H1 (cell line): ENCODE data around the gene LRRIQ4. TPM values are rescaled to one million over a fixed set of nuclear protein-coding genes. Genes with fewer than 3 reads are reported as not detected.

ENCODE experiments used
- CTCF ChIA-PET: fragments of 300-600 bp; sonication (Branson Sonifier 250); formaldehyde crosslinking; loops from one replicate; lab custom pipeline; 2021; ENCODE audit not compliant: partially characterized antibody; lab: Charles Lee
- POLR2A ChIA-PET: fragments of 300-600 bp; sonication (Branson Sonifier 250); formaldehyde crosslinking; loops from one replicate; lab custom pipeline; 2021; ENCODE audit warnings: inconsistent platforms; ENCODE audit not compliant: partially characterized antibody; lab: Charles Lee
- DNase-seq, 2 experiments: peaks; one replicate each; pipeline versions ENCODE4 v3.0.0 to v3.0.0-alpha.2; 2010 to 2022; ENCODE audit warnings: low spot score in 2 of 2, low read depth in 1 of 2, mixed read lengths in 1 of 2
- FAIRE-seq: peaks from 2 replicates; lab custom pipeline; 2011; peaks lifted over from hg19 to GRCh38; lab: Jason Lieb, UNC
- H2AFZ ChIP-seq: 2 replicates; pipeline ENCODE4 v1.8.1; 2012; ENCODE audit warnings: low read length, inconsistent platforms
- H2AK5ac ChIP-seq: 2 replicates; pipeline ENCODE4 v1.6.1; 2013; ENCODE audit warnings: low read depth, low read length
- H2BK120ac ChIP-seq: replicated peaks from 2 replicates; pipeline ENCODE3; 2013; ENCODE audit warnings: low read depth, low read length, inconsistent platforms
- H2BK12ac ChIP-seq: 2 replicates; pipeline ENCODE4 v1.6.1; 2013; ENCODE audit warnings: low read depth, low read length
- H2BK15ac ChIP-seq: 2 replicates; pipeline ENCODE4 v1.6.1; 2013; ENCODE audit warnings: low read length
- H2BK20ac ChIP-seq: 2 replicates; pipeline ENCODE4 v1.6.1; 2013; ENCODE audit warnings: low read length
- H2BK5ac ChIP-seq: 2 replicates; pipeline ENCODE4 v1.6.1; 2013; ENCODE audit warnings: low read depth, low read length
- H3K14ac ChIP-seq: 2 replicates; pipeline ENCODE4 v1.6.1; 2013; ENCODE audit warnings: inconsistent platforms; ENCODE audit not compliant: insufficient read length
- H3K18ac ChIP-seq: 2 replicates; pipeline ENCODE4 v1.6.1; 2013; ENCODE audit warnings: low read length; ENCODE audit errors: extremely low read depth
- H3K23ac ChIP-seq: 2 replicates; pipeline ENCODE4 v1.6.1; 2013; ENCODE audit warnings: inconsistent platforms; ENCODE audit not compliant: insufficient read length
- H3K23me2 ChIP-seq: 2 replicates; pipeline ENCODE4 v1.6.1; 2013; ENCODE audit warnings: low read depth, low read length
- H3K27ac ChIP-seq: 2 replicates; pipeline ENCODE4 v1.6.1; 2011; ENCODE audit warnings: low read depth, low read length, inconsistent platforms
- H3K27me3 ChIP-seq, 4 experiments: replicated peaks in 1 of 4; 1 replicate in 1 of 4; 2 replicates in 3 of 4; pipeline versions ENCODE4 v1.6.1 to v1.8.1; 2011 to 2013; ENCODE audit warnings: low read length in 3 of 4, mild to moderate bottlenecking in 3 of 4, inconsistent platforms in 2 of 4, mixed read lengths in 2 of 4, moderate library complexity in 1 of 4; ENCODE audit not compliant: control insufficient read depth in 3 of 4, insufficient read depth in 3 of 4; ENCODE audit errors: extremely low read depth in 1 of 4
- H3K36me3 ChIP-seq, 4 experiments: 2 replicates each; pipeline versions ENCODE4 v1.6.1 to v1.8.1; 2011 to 2013; ENCODE audit warnings: mild to moderate bottlenecking in 4 of 4, low read length in 3 of 4, moderate library complexity in 2 of 4, control low read depth in 1 of 4, inconsistent platforms in 1 of 4; ENCODE audit not compliant: insufficient read depth in 4 of 4, control insufficient read depth in 2 of 4
- H3K4ac ChIP-seq: replicated peaks from 2 replicates; pipeline ENCODE3; 2013; ENCODE audit warnings: low read length, low read depth, mixed read lengths, inconsistent platforms; ENCODE audit not compliant: insufficient read length
- H3K4me1 ChIP-seq, 4 experiments: replicated peaks in 1 of 4; 1 replicate in 1 of 4; 2 replicates in 3 of 4; pipeline versions ENCODE4 v1.6.1 to v1.8.1; 2011 to 2013; ENCODE audit warnings: low read length in 3 of 4, inconsistent platforms in 2 of 4, mixed read lengths in 1 of 4; ENCODE audit not compliant: insufficient read depth in 4 of 4, control insufficient read depth in 3 of 4
- H3K4me2 ChIP-seq, 2 experiments: 2 replicates each; pipeline versions ENCODE4 v1.6.1 to v1.8.1; 2011 to 2013; ENCODE audit warnings: low read depth in 2 of 2, low read length in 2 of 2, control low read depth in 1 of 2, inconsistent platforms in 1 of 2, mild to moderate bottlenecking in 1 of 2; ENCODE audit not compliant: insufficient read depth in 1 of 2
- H3K4me3 ChIP-seq, 4 experiments: fragments of 200-600, 300-600 bp in 1 of 4; sonication (generic), shearing (Covaris generic), sonication (Bioruptor Twin) in 1 of 4; 2 replicates each; pipeline versions ENCODE4 v1.5.1 to v1.8.1; 2011 to 2016; ENCODE audit warnings: low read length in 4 of 4, low read depth in 3 of 4, control low read depth in 2 of 4, inconsistent platforms in 2 of 4, mild to moderate bottlenecking in 2 of 4, mixed read lengths in 1 of 4, moderate library complexity in 1 of 4; ENCODE audit not compliant: insufficient read depth in 2 of 4; ENCODE audit errors: extremely low read depth in 1 of 4
- H3K56ac ChIP-seq: replicated peaks from 2 replicates; pipeline ENCODE3; 2013; ENCODE audit warnings: low read depth, mild to moderate bottlenecking, mixed read lengths, low read length, inconsistent platforms; ENCODE audit not compliant: insufficient read length
- H3K79me1 ChIP-seq: 2 replicates; pipeline ENCODE4 v1.6.1; 2013; ENCODE audit warnings: low read depth, low read length, control low read depth
- H3K79me2 ChIP-seq, 2 experiments: 2 replicates each; pipeline versions ENCODE4 v1.6.1 to v1.8.1; 2012 to 2013; ENCODE audit warnings: low read length in 2 of 2, mild to moderate bottlenecking in 2 of 2, inconsistent platforms in 1 of 2; ENCODE audit not compliant: insufficient read depth in 2 of 2, control insufficient read depth in 1 of 2
- H3K9ac ChIP-seq, 4 experiments: replicated peaks in 1 of 4; 1 replicate in 1 of 4; 2 replicates in 3 of 4; pipeline versions ENCODE4 v1.6.1 to v1.8.1; 2011 to 2013; ENCODE audit warnings: low read depth in 3 of 4, low read length in 3 of 4, control low read depth in 2 of 4, mild to moderate bottlenecking in 2 of 4, moderate library complexity in 2 of 4, inconsistent platforms in 1 of 4; ENCODE audit errors: extremely low read depth in 1 of 4
- H3K9me3 ChIP-seq, 2 experiments: 2 replicates each; pipeline versions ENCODE4 v1.6.1 to v1.8.1; 2012 to 2013; ENCODE audit warnings: mild to moderate bottlenecking in 2 of 2, moderate library complexity in 2 of 2, control low read depth in 1 of 2, inconsistent platforms in 1 of 2, low read depth in 1 of 2, low read length in 1 of 2, mixed read lengths in 1 of 2; ENCODE audit not compliant: insufficient read depth in 2 of 2
- H4K20me1 ChIP-seq, 2 experiments: replicated peaks in 1 of 2; 2 replicates each; pipeline versions ENCODE3 to v1.8.1; 2011 to 2013; ENCODE audit warnings: inconsistent platforms in 2 of 2, low read length in 2 of 2, mild to moderate bottlenecking in 1 of 2; ENCODE audit not compliant: insufficient read depth in 2 of 2, control insufficient read depth in 1 of 2
- H4K5ac ChIP-seq: 2 replicates; pipeline ENCODE4 v1.6.1; 2013; ENCODE audit warnings: low read length, low read depth, mixed read lengths, inconsistent platforms; ENCODE audit not compliant: insufficient read length
- H4K8ac ChIP-seq: 2 replicates; pipeline ENCODE4 v1.8.0; 2013; ENCODE audit warnings: mild to moderate bottlenecking, moderate library complexity, low read length, inconsistent platforms; ENCODE audit not compliant: insufficient read depth; ENCODE audit errors: extremely low read depth
- H4K91ac ChIP-seq: replicated peaks from 2 replicates; pipeline ENCODE3; 2013; ENCODE audit warnings: low read length, mixed read lengths, inconsistent platforms; ENCODE audit not compliant: insufficient read length
- ASH2L ChIP-seq: fragments of 200-600, 300-600 bp; sonication (generic); IDR thresholded peaks from one replicate; pipeline ENCODE4 v1.7.1; 2017; ENCODE audit warnings: low read length
- BCL11A ChIP-seq, 2 experiments: IDR thresholded peaks; one replicate each; pipeline ENCODE4 v1.6.1; 2011; ENCODE audit warnings: low read depth in 2 of 2, low read length in 2 of 2, mild to moderate bottlenecking in 2 of 2
- CREB1 ChIP-seq: IDR thresholded peaks from 2 replicates; pipeline ENCODE4 v1.6.1; 2012; ENCODE audit warnings: inconsistent platforms
- EP300 ChIP-seq, 2 experiments: IDR thresholded peaks; 1 replicate in 1 of 2; 2 replicates in 1 of 2; pipeline ENCODE4 v1.6.1; 2011 to 2012; ENCODE audit warnings: low read depth in 2 of 2, low read length in 2 of 2, mild to moderate bottlenecking in 2 of 2, borderline replicate concordance in 1 of 2, inconsistent platforms in 1 of 2, moderate library complexity in 1 of 2
- EZH2 ChIP-seq: fragments of 200-600 bp; sonication (generic); IDR thresholded peaks from 2 replicates; pipeline ENCODE4 v1.7.1; 2012; ENCODE audit warnings: low read depth, mild to moderate bottlenecking, moderate library complexity, low read length, inconsistent platforms; ENCODE audit not compliant: severe bottlenecking
- GTF2F1 ChIP-seq: IDR thresholded peaks from 2 replicates; pipeline ENCODE4 v1.6.1; 2012; ENCODE audit warnings: low read depth, low read length, improper control_type of control experiment, borderline replicate concordance
- MAFK ChIP-seq: IDR thresholded peaks from 2 replicates; pipeline ENCODE4 v1.6.1; 2012; ENCODE audit warnings: low read depth, mild to moderate bottlenecking, improper control_type of control experiment, low read length
- RXRA ChIP-seq: IDR thresholded peaks from 2 replicates; pipeline ENCODE4 v1.6.1; 2011; ENCODE audit warnings: low read depth, mild to moderate bottlenecking, low read length, moderate library complexity; ENCODE audit not compliant: insufficient read depth
- SIRT6 ChIP-seq: IDR thresholded peaks from one replicate; pipeline ENCODE4 v1.7.1; 2012; ENCODE audit warnings: low read length, inconsistent platforms
- SP2 ChIP-seq: IDR thresholded peaks from 2 replicates; pipeline ENCODE4 v1.6.1; 2012; ENCODE audit warnings: mild to moderate bottlenecking, low read length, inconsistent platforms
- SUZ12 ChIP-seq: fragments of 200-600 bp; sonication (generic); IDR thresholded peaks from 2 replicates; pipeline ENCODE4 v1.6.1; 2012; ENCODE audit warnings: mild to moderate bottlenecking, inconsistent platforms, low read length, moderate library complexity, mixed read lengths
- WGBS, 2 experiments: shearing (Covaris generic) in 1 of 2; methylation state at CpG; one replicate each; pipeline versions ENCODE4 v1.1.6 to v1.1.7; 2013 to 2015; ENCODE audit warnings: low lambda C conversion rate in 2 of 2, mixed read lengths in 2 of 2, inconsistent platforms in 1 of 2, low coverage in 1 of 2, missing lambda C conversion rate in 1 of 2; ENCODE audit not compliant: insufficient replicate concordance in 2 of 2, insufficient coverage in 1 of 2, insufficient read length in 1 of 2; ENCODE audit errors: extremely low coverage in 1 of 2, missing lambda C conversion rate in 1 of 2; 5-methylcytosine and 5-hydroxymethylcytosine counted together
- polyA plus RNA-seq, 7 experiments: library from polyadenylated mRNA; depleted of rRNA in 3 of 7; stranded (reverse) in 5 of 7; unstranded in 2 of 7; fragments of >200 nt in 5 of 7; fragments of 200-250 nt in 2 of 7; gene quantifications; 1 replicate in 5 of 7; 2 replicates in 1 of 7; 4 replicates in 1 of 7; pipeline versions ENCODE4 v1.2.1 to v1.2.3, GENCODE V29; 2011 to 2013; ENCODE audit warnings: missing spikeins in 2 of 7, mixed read lengths in 2 of 7
- total RNA-seq: library from RNA; stranded (reverse); fragmentation: NEBNext Ultra II Directional; extraction: Animal tissue kit (Norgen Biotek cat#: 25700); gene quantifications from 2 replicates; pipeline ENCODE4 v1.2.1, GENCODE V29; 2021
- TF ChIP-seq, protein P1 (sequence below): IDR thresholded peaks from 2 replicates; pipeline ENCODE4 v1.6.1; 2012; ENCODE audit warnings: low read length, inconsistent platforms
- TF ChIP-seq, protein P2 (sequence below): IDR thresholded peaks from 2 replicates; pipeline ENCODE4 v1.6.1; 2012; ENCODE audit warnings: inconsistent platforms

The LRRIQ4 gene
- total and polyA plus RNA-seq, 2 of the 8 experiments (the other 6 are each of a cell fraction or from before 2014, with no cell fraction given), result 0.08 TPM; not detected in 1

DNA sequence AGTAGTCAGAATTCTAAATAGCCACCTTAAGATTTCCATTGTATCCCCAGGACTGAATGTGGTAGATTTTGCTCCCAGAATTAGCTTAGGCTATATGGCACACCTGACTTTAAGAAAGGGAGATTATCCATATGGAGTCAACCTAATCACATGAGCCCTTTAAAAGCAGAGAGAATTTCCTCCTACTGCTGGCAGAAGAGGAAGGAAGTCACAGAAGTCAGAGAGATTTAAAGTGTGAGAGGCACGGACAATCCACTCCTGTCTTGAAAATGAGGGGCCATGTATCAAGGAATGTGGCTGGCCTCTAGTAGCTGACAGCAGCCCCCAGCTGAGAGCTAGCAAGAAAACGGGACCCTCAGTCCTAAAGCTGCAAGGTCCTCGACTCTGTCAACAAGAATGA lies 30.3 kb downstream of the LRRIQ4 start:
- ChIA-PET POLR2A (no interaction called here), CTCF (interaction anchor here (2.1 kb wide), 1 partner anchor 20 kb away, joined by 10 read pairs; no protein-coding TSS in a partner anchor)
- Histone ChIP-seq H3K23me2 (no peaks in the 10 kb centered on the region), H3K79me1 (no peaks in the 10 kb centered on the region), H4K8ac (no peak overlapping the region), H2AK5ac (no peak overlapping the region), H3K4me3 (no peak overlapping the region), H2BK15ac (no peak overlapping the region), H2BK5ac (no peak overlapping the region), H3K36me3 (no peaks in the 10 kb centered on the region), H3K18ac (no peak overlapping the region), H4K91ac (no peak overlapping the region), H3K4me2 (no peak overlapping the region), H2BK20ac (no peak overlapping the region), H3K23ac (no peak overlapping the region), H2AFZ (no peak overlapping the region), H2BK12ac (no peak overlapping the region), H3K9me3 (no peaks in the 10 kb centered on the region), H3K4ac (no peak overlapping the region), H3K27ac (no peak overlapping the region), H3K27me3 (no peaks in the 10 kb centered on the region), H3K9ac (no peak overlapping the region), H3K79me2 (no peaks in the 10 kb centered on the region), H2BK120ac (no peak overlapping the region), H4K5ac (no peak overlapping the region), H4K20me1 (no peaks in the 10 kb centered on the region), H3K56ac (no peak overlapping the region), H3K4me1 (no peaks in the 10 kb centered on the region), H3K14ac (no peak overlapping the region)
- DNase-seq (no peak), FAIRE-seq (no peak)
- 79% methylated on average over 3 of the region's 3 CpGs; no CpG with 5 or more reads in 1 of the 2 experiments for WGBS, 2 experiments
- TF ChIP-seq GTF2F1, result no peak
- no peak for TF ChIP-seq RXRA
- TF ChIP-seq ASH2L, result no peak
- no peak for TF ChIP-seq BCL11A (IDR thresholded peaks at IDR 0.05; ENCODE audit: low read depth in 2 of 2, low read length in 2 of 2)
- TF ChIP-seq SUZ12, result no peak
- TF ChIP-seq CREB1, result no peak
- no peak for TF ChIP-seq EZH2
- TF ChIP-seq, protein P1, sequence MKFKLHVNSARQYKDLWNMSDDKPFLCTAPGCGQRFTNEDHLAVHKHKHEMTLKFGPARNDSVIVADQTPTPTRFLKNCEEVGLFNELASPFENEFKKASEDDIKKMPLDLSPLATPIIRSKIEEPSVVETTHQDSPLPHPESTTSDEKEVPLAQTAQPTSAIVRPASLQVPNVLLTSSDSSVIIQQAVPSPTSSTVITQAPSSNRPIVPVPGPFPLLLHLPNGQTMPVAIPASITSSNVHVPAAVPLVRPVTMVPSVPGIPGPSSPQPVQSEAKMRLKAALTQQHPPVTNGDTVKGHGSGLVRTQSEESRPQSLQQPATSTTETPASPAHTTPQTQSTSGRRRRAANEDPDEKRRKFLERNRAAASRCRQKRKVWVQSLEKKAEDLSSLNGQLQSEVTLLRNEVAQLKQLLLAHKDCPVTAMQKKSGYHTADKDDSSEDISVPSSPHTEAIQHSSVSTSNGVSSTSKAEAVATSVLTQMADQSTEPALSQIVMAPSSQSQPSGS, result no peak
- TF ChIP-seq, protein P2, sequence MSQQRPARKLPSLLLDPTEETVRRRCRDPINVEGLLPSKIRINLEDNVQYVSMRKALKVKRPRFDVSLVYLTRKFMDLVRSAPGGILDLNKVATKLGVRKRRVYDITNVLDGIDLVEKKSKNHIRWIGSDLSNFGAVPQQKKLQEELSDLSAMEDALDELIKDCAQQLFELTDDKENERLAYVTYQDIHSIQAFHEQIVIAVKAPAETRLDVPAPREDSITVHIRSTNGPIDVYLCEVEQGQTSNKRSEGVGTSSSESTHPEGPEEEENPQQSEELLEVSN, result no peak
- TF ChIP-seq MAFK, result no peak
- no peak for TF ChIP-seq SP2
- TF ChIP-seq EP300 (IDR thresholded peaks at IDR 0.05; ENCODE audit: borderline replicate concordance in 1 of 2, low read depth in 2 of 2, low read length in 2 of 2), result no peak
- no peak for TF ChIP-seq SIRT6
